Heart left ventricle (tissue), 16 donors: ENCODE measurements around the gene TBC1D2. TPM values are rescaled to one million over a fixed set of nuclear protein-coding genes. Genes with fewer than 3 reads are reported as not detected.

Experiments used
- ATAC-seq, 4 donors: fragments of 200-7000 bp; cut with Tn5 transposase; one replicate each; pipeline ENCODE4 v1.9.1; 2020 to 2022; ENCODE audit warnings: moderate library complexity in 4 of 4, mild to moderate bottlenecking in 3 of 4, moderate number of reproducible peaks in 1 of 4
- DNase-seq, 5 donors: peaks; one replicate each; pipeline ENCODE4 v3.0.0-alpha.2; 2020
- H3K27ac ChIP-seq, 12 donors: fragments of 200-600 bp; sonication (generic) in 4 of 12; one replicate each; pipeline versions ENCODE4 v1.5.0 to v1.8.0; 2016 to 2022; ENCODE audit warnings: mild to moderate bottlenecking in 2 of 12
- H3K27me3 ChIP-seq, 9 donors: fragments of 200-600 bp; sonication (generic) in 2 of 9; one replicate each; pipeline versions ENCODE4 v1.5.1 to v1.8.0; 2016 to 2022; ENCODE audit warnings: mild to moderate bottlenecking in 3 of 9
- H3K36me3 ChIP-seq, 9 donors: fragments of 200-600 bp; sonication (generic) in 2 of 9; one replicate each; pipeline versions ENCODE4 v1.5.0 to v1.8.0; 2018 to 2022; ENCODE audit warnings: mild to moderate bottlenecking in 2 of 9
- H3K4me1 ChIP-seq, 12 donors: fragments of 200-600 bp; sonication (generic) in 4 of 12; one replicate each; pipeline versions ENCODE4 v1.5.0 to v1.8.0; 2016 to 2022; ENCODE audit warnings: mild to moderate bottlenecking in 3 of 12
- H3K4me3 ChIP-seq, 12 donors: fragments of 200-600 bp; sonication (generic) in 4 of 12; one replicate each; pipeline versions ENCODE4 v1.5.0 to v1.8.0; 2017 to 2022; ENCODE audit warnings: mild to moderate bottlenecking in 9 of 12, moderate library complexity in 4 of 12
- H3K9me3 ChIP-seq, 12 donors: fragments of 200-600 bp; sonication (generic) in 4 of 12; one replicate each; pipeline versions ENCODE4 v1.5.0 to v1.8.0; 2016 to 2022; ENCODE audit warnings: mild to moderate bottlenecking in 1 of 12
- CTCF ChIP-seq, 12 donors: fragments of 200-600 bp; sonication (generic) in 4 of 12; IDR thresholded peaks; one replicate each; pipeline versions ENCODE4 v1.5.0 to v1.8.0; 2018 to 2022; ENCODE audit warnings: antibody characterized with exemption in 12 of 12, mild to moderate bottlenecking in 5 of 12
- POLR2A ChIP-seq, 2 donors: fragments of 450-650 bp; IDR thresholded peaks; one replicate each; pipeline ENCODE4 v1.6.1; 2017; ENCODE audit warnings: antibody characterized with exemption in 2 of 2, mild to moderate bottlenecking in 2 of 2, moderate library complexity in 2 of 2
- WGBS, 4 donors: extraction: QIAGEN DNeasy Blood & Tissue Kit in 2 of 4; methylation state at CpG; one replicate each; pipeline versions ENCODE4 v1.1.5 to v1.1.7; 2013 to 2018; 5-methylcytosine and 5-hydroxymethylcytosine counted together
- intact Hi-C, 10 donors: fragments of 100-400 bp; cut with DNase I; formaldehyde crosslinking; loops; one replicate each; pipeline versions ENCODE4 v1.11.1 to v1.14.2; 2022
- polyA plus RNA-seq, 2 donors: library from polyadenylated mRNA; stranded (reverse); fragments of 200-250 nt; gene quantifications; one replicate each; pipeline ENCODE4 v1.2.3, GENCODE V29; 2013
- total RNA-seq, 9 donors: library from RNA; depleted of rRNA in 2 of 9; stranded (reverse); fragments of >200 nt in 2 of 9; fragmentation: NEBNext Ultra II Directional in 3 of 9; extraction: Animal tissue kit (Norgen Biotek cat#: 25700) in 3 of 9; gene quantifications; one replicate each; pipeline versions ENCODE4 v1.1.0 to v1.2.4, GENCODE V29; 2016 to 2023
- donor health status: ischemic (EF 13 %, LVEDD 7.1; RV severe dilation, severe dysfunction).
- donor health status: healthy with polysubstance abuse.
- donor health status: DM: no; HTN: yes; CAD: no.
- donor health status: DM: no; HTN: no; CAD: no.
- donor health status: ischemic (EF 25% LVEDD 6.9; RV normal size, moderate dysfunction).
- donor health status: ischemic (EF 25% LVEDD 5.7; RV mildly dilated, moderate dysfunction).
- donor health status: healthy.
- donor health status: DM: yes; HTN: yes; CAD: no.
- donor health status: ischemic (EF 35%, LVEDD 5.7; RV mildly dilated, moderate dysfunction).
- donor health status: nonischemic (EF 11% LVEDD 7.7; RV severe dilation, severe dysfunction).
- donor health status: DM: yes; HTN: yes; CAD: no.
- donor health status: PGD.
- donor health status: ischemic (EF 29% LVEDD 5.4; RV normal size, mild dysfunction).
- donor health status: nonischemic (EF 23%, LVEDD 6.1; RV moderate dilation, normal function).

The TBC1D2 gene
- total and polyA plus RNA-seq, 11 donors: 1.1 to 9.4 (median 2.2) TPM

GRCh38 chr9:98248737-98249474, 6.5 kb downstream of the TBC1D2 start:
- 62 to 72% (median 69%) methylated on average over 16 of the region's 16 CpGs for WGBS, 4 donors
- intact Hi-C loops: no loop called here
- H3K27me3 ChIP-seq: no peaks in the 10 kb centered on the region

GRCh38 chr9:98247831-98248657, 7.4 kb downstream of the TBC1D2 start:
- no peak for TF ChIP-seq CTCF (IDR thresholded peaks at IDR 0.05)
- TF ChIP-seq POLR2A (IDR thresholded peaks at IDR 0.05): no peak
- WGBS, 4 donors: 82 to 89% (median 87%) methylated on average over 8 of the region's 8 CpGs
- Histone ChIP-seq H3K36me3 (peaks cover 0 to 18% (median 0%) of the 10 kb centered on the region in 9 donors), H3K9me3 (no peaks in the 10 kb centered on the region), H3K27ac (peak overlapping the region in 10 of 12 donors; percentile 5 to 94 (median 55)), H3K4me1 (peaks cover 0 to 56% (median 6%) of the 10 kb centered on the region in 12 donors), H3K4me3 (no peak overlapping the region), H3K27me3 (no peaks in the 10 kb centered on the region)
- intact Hi-C loops: no loop called here
- ATAC-seq (peak in 1 of 4 donors; percentile 11), DNase-seq (no peak)

More at GRCh38 chr9:98248737-98249474, 6.5 kb downstream of the TBC1D2 start:
- Histone ChIP-seq H3K4me3 (no peak overlapping the region), H3K4me1 (peaks cover 0 to 63% (median 7%) of the 10 kb centered on the region in 12 donors), H3K9me3 (no peaks in the 10 kb centered on the region), H3K36me3 (peaks cover 0 to 9% (median 0%) of the 10 kb centered on the region in 9 donors), H3K27ac (peak overlapping the region in 11 of 12 donors; percentile 5 to 94 (median 49))
- DNase-seq (peak; percentile 59 to 82 (median 69)), ATAC-seq (peak; percentile 66 to 96 (median 90))
- no peak for TF ChIP-seq POLR2A (IDR thresholded peaks at IDR 0.05)
- no peak for TF ChIP-seq CTCF (IDR thresholded peaks at IDR 0.05)

GRCh38 chr9:98242426-98242825, 13.0 kb downstream of the TBC1D2 start:
- ATAC-seq: no peak
- Histone ChIP-seq H3K9me3 (no peaks in the 10 kb centered on the region), H3K27ac (no peak overlapping the region), H3K27me3 (no peaks in the 10 kb centered on the region), H3K36me3 (peaks cover 0 to 19% (median 0%) of the 10 kb centered on the region in 9 donors), H3K4me3 (no peak overlapping the region), H3K4me1 (peaks cover 0 to 25% (median 0%) of the 10 kb centered on the region in 12 donors)
- intact Hi-C loops: no loop called here
- no peak for TF ChIP-seq POLR2A (IDR thresholded peaks at IDR 0.05)
- TF ChIP-seq CTCF (IDR thresholded peaks at IDR 0.05): no peak
- 84 to 94% (median 92%) methylated on average over 3 of the region's 3 CpGs for WGBS, 4 donors
- DNase-seq: no peak
